MCF 10A (cell line): ENCODE measurements around the gene PSMD4. TPM values are rescaled to one million over a fixed set of nuclear protein-coding genes. Genes with fewer than 3 reads are reported as not detected.

ENCODE experiments used
- BruUV-seq: library from RNA; stranded (reverse); fragments of 400-500 nt; replicated peaks from 2 replicates; lab custom pipeline; 2021; lab: Mats Ljungman, UMichigan
- CTCF ChIA-PET: fragments of 300-600 bp; sonication (Branson Sonifier 250); formaldehyde crosslinking; extraction: SDS; loops from one replicate; lab custom pipeline; 2021; ENCODE audit warnings: antibody characterized with exemption, inconsistent platforms; lab: Yijun Ruan, JAX
- POLR2A ChIA-PET: fragments of 300-600, 350-650 bp; sonication (Branson Sonifier 250); formaldehyde crosslinking; extraction: SDS; loops from one replicate; lab custom pipeline; 2020; ENCODE audit warnings: antibody characterized with exemption, inconsistent platforms; lab: Yijun Ruan, JAX
- DNase-seq: peaks from one replicate; pipeline ENCODE4 v3.0.0-alpha.2; 2018; ENCODE audit not compliant: unreplicated experiment
- H3K27ac Mint-ChIP-seq: one replicate; pipeline ENCODE4 v1.8.0; 2022; ENCODE audit warnings: mild to moderate bottlenecking, low read depth, mixed read lengths; ENCODE audit not compliant: unreplicated experiment
- H3K27me3 Mint-ChIP-seq: one replicate; pipeline ENCODE4 v1.8.0; 2022; ENCODE audit warnings: mixed read lengths; ENCODE audit not compliant: insufficient read depth, unreplicated experiment
- H3K36me3 Mint-ChIP-seq: one replicate; pipeline ENCODE4 v1.8.0; 2022; ENCODE audit warnings: mild to moderate bottlenecking, moderate library complexity, mixed read lengths; ENCODE audit not compliant: insufficient read depth, unreplicated experiment
- H3K4me1 Mint-ChIP-seq: one replicate; pipeline ENCODE4 v1.8.0; 2022; ENCODE audit warnings: mixed read lengths; ENCODE audit not compliant: insufficient read depth, unreplicated experiment
- H3K4me3 Mint-ChIP-seq: one replicate; pipeline ENCODE4 v1.8.0; 2022; ENCODE audit warnings: mild to moderate bottlenecking, moderate library complexity, mixed read lengths; ENCODE audit not compliant: unreplicated experiment
- H3K9me3 Mint-ChIP-seq: one replicate; pipeline ENCODE4 v1.8.0; 2022; ENCODE audit warnings: mixed read lengths; ENCODE audit not compliant: unreplicated experiment
- intact Hi-C: fragments of 100-400 bp; cut with micrococcal nuclease; formaldehyde crosslinking; loops from 2 replicates; pipeline ENCODE4 v1.14.1; 2022
- total RNA-seq: library from RNA; stranded (reverse); gene quantifications from 2 replicates; pipeline ENCODE4 v1.2.3, GENCODE V29; 2022
- TF ChIP-seq, protein P1 (sequence below): fragments of 200-600 bp; IDR thresholded peaks from one replicate; pipeline ENCODE4 v1.8.0; 2022; ENCODE audit warnings: antibody characterized with exemption, mild to moderate bottlenecking; ENCODE audit not compliant: unreplicated experiment

The PSMD4 gene
- total RNA-seq, 1 experiment from 2014 or later, result 285 TPM

DNA sequence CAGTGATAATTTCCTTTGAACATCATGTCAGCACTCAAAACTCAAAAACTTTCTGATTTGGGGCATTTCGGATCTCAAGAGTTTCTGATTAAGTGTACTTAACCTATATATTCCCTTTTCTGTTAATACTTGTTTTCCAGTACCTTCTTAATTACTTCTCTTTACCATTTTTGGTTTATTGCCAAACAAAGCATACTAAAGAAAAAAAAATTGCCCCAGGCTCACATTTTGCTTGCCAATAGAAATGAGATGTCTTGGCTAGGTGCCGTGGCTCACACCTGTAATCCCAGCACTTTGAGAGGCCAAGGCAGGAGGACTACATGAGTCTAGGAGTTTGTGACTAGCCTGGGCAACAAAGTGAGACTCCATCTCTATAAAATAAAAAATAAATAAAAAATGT lies 4.8 kb downstream of the PSMD4 start:
- intact Hi-C loops, result loop anchor here (10.0 kb wide), 1 partner anchor 185 kb away; the partner anchor contains the start of gene GABPB2
- POLR2A ChIA-PET, result interaction anchor here (2.7 kb wide), 1 partner anchor 64 kb away, joined by 17 read pairs; no protein-coding TSS in a partner anchor
- peak; percentile 93 for DNase-seq
- CTCF ChIA-PET, result interaction anchor here (0.8 to 3.9 kb wide), 4 partner anchors 22 to 97 kb away, joined by 3 to 22 read pairs (median 5); no protein-coding TSS in a partner anchor
- Mint-ChIP-seq H3K27me3 (no peaks in the 10 kb centered on the region), H3K4me3 (no peak overlapping the region), H3K27ac (no peak overlapping the region), H3K36me3 (peaks cover 58% of the 10 kb centered on the region), H3K9me3 (no peaks in the 10 kb centered on the region), H3K4me1 (peaks cover 24% of the 10 kb centered on the region)
- TF ChIP-seq, protein P1, sequence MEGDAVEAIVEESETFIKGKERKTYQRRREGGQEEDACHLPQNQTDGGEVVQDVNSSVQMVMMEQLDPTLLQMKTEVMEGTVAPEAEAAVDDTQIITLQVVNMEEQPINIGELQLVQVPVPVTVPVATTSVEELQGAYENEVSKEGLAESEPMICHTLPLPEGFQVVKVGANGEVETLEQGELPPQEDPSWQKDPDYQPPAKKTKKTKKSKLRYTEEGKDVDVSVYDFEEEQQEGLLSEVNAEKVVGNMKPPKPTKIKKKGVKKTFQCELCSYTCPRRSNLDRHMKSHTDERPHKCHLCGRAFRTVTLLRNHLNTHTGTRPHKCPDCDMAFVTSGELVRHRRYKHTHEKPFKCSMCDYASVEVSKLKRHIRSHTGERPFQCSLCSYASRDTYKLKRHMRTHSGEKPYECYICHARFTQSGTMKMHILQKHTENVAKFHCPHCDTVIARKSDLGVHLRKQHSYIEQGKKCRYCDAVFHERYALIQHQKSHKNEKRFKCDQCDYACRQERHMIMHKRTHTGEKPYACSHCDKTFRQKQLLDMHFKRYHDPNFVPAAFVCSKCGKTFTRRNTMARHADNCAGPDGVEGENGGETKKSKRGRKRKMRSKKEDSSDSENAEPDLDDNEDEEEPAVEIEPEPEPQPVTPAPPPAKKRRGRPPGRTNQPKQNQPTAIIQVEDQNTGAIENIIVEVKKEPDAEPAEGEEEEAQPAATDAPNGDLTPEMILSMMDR, result no peak
- BruUV-seq, result no TSS peak

DNA sequence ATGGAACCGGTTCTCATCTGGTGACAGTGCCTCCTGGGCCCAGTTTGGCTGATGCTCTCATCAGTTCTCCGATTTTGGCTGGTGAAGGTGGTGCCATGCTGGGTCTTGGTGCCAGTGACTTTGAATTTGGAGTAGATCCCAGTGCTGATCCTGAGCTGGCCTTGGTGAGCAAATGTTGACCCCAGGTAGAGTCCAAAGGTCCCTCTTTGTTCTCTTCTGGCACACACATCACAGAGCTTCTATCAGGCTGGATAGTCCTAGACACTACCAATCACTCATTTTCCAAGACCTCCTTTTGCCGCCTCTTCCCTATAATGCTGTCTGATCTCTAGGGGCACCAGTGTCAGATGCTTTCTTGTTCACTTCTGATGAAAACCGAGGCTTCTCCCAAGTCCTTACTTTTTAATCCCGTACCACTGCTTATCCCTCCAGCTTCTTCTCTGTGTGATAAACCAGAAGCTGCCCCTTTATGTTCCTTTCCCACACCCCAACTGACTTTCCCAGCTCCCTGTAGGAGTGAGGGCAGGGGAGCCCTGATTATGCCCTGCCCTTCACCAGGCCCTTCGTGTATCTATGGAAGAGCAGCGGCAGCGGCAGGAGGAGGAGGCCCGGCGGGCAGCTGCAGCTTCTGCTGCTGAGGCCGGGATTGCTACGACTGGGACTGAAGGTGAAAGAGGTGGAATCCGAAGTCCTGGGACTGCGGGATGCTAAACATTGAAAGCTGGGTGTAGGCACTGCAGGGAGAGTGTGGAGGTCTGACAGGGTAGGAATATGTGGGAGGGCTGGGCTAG lies 11.1 kb downstream of the PSMD4 start:
- no peak for DNase-seq
- ChIA-PET POLR2A (interaction anchor here (0.5 to 2.1 kb wide), 4 partner anchors 11 to 164 kb away, joined by 3 to 15 read pairs (median 3); partner anchors contain the start of gene PSMD4), CTCF (interaction anchor here (1.2 kb wide), 1 partner anchor 75 kb away, joined by 4 read pairs; no protein-coding TSS in a partner anchor)
- intact Hi-C loops, result no loop called here
- H3K4me1 Mint-ChIP-seq, result no peaks in the 10 kb centered on the region
- BruUV-seq, result TSS peak; percentile 43
- no peaks in the 10 kb centered on the region for H3K9me3 Mint-ChIP-seq
- no peak overlapping the region for H3K4me3 Mint-ChIP-seq
- no peak overlapping the region for H3K27ac Mint-ChIP-seq
- TF ChIP-seq, protein P1, result no peak
- no peaks in the 10 kb centered on the region for H3K27me3 Mint-ChIP-seq
- H3K36me3 Mint-ChIP-seq, result peaks cover 97% of the 10 kb centered on the region

DNA sequence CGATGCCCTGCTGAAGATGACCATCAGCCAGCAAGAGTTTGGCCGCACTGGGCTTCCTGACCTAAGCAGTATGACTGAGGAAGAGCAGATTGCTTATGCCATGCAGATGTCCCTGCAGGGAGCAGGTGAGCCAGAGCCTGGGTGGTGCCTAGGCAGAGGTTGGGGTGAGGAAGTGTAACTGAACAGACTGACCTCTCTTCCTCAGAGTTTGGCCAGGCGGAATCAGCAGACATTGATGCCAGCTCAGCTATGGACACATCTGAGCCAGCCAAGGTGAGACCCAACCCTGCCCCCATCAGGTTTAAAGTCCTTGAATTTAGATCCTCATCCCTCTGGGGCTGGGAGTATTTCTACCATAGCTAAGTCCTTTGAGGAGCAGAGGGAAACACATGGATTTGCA lies 11.8 kb downstream of the PSMD4 start:
- H3K27me3 Mint-ChIP-seq, result no peaks in the 10 kb centered on the region
- BruUV-seq, result no TSS peak
- H3K27ac Mint-ChIP-seq, result no peak overlapping the region
- DNase-seq, result no peak
- ChIA-PET CTCF (interaction anchor here (0.6 to 1.2 kb wide), 4 partner anchors 58 to 77 kb away, joined by 3 to 4 read pairs (median 3); no protein-coding TSS in a partner anchor), POLR2A (interaction anchor here (0.6 to 2.1 kb wide), 4 partner anchors 8 to 211 kb away, joined by 3 to 15 read pairs (median 6); partner anchors contain the start of gene PSMD4)
- peaks cover 92% of the 10 kb centered on the region for H3K36me3 Mint-ChIP-seq
- no peak overlapping the region for H3K4me3 Mint-ChIP-seq
- no peaks in the 10 kb centered on the region for H3K9me3 Mint-ChIP-seq
- intact Hi-C loops, result no loop called here
- TF ChIP-seq, protein P1, result no peak
- no peaks in the 10 kb centered on the region for H3K4me1 Mint-ChIP-seq

DNA sequence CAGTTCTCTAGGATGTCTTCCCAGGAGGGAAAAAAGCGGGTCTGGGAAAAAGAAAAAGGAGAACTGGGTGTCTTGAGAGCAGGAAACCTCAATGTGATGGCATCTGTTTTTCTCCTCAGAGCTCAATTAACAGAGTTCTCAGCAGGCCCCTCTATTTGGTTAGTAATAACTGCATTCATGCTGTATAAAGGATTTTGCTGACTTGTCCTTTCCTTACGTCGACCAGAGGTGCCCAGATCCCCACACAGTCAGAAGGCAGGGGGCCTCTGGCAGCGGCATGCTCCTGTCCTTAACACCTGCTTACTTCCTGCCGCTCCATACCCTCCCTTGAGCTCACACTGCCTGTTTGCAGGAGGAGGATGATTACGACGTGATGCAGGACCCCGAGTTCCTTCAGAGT lies 12.3 kb downstream of the PSMD4 start:
- Mint-ChIP-seq H3K4me3 (no peak overlapping the region), H3K27me3 (no peaks in the 10 kb centered on the region), H3K36me3 (peaks cover 87% of the 10 kb centered on the region), H3K27ac (no peak overlapping the region), H3K9me3 (no peaks in the 10 kb centered on the region), H3K4me1 (no peaks in the 10 kb centered on the region)
- no TSS peak for BruUV-seq
- intact Hi-C loops, result no loop called here
- POLR2A ChIA-PET, result interaction anchor here (0.6 to 1.8 kb wide), 4 partner anchors 9 to 212 kb away, joined by 3 to 7 read pairs (median 5); no protein-coding TSS in a partner anchor
- no peak for DNase-seq
- CTCF ChIA-PET, result interaction anchor here (0.6 to 1.3 kb wide), 6 partner anchors 11 to 77 kb away, joined by 3 to 5 read pairs (median 4); no protein-coding TSS in a partner anchor
- TF ChIP-seq, protein P1, result no peak
